ENCODE data around the gene COPE. TPM values are rescaled to one million over a fixed set of nuclear protein-coding genes. Genes with fewer than 3 reads are reported as not detected.

Gene COPE
- total RNA-seq, 4 donors from 2014 or later: 112 to 223 (median 208) TPM

DNA sequence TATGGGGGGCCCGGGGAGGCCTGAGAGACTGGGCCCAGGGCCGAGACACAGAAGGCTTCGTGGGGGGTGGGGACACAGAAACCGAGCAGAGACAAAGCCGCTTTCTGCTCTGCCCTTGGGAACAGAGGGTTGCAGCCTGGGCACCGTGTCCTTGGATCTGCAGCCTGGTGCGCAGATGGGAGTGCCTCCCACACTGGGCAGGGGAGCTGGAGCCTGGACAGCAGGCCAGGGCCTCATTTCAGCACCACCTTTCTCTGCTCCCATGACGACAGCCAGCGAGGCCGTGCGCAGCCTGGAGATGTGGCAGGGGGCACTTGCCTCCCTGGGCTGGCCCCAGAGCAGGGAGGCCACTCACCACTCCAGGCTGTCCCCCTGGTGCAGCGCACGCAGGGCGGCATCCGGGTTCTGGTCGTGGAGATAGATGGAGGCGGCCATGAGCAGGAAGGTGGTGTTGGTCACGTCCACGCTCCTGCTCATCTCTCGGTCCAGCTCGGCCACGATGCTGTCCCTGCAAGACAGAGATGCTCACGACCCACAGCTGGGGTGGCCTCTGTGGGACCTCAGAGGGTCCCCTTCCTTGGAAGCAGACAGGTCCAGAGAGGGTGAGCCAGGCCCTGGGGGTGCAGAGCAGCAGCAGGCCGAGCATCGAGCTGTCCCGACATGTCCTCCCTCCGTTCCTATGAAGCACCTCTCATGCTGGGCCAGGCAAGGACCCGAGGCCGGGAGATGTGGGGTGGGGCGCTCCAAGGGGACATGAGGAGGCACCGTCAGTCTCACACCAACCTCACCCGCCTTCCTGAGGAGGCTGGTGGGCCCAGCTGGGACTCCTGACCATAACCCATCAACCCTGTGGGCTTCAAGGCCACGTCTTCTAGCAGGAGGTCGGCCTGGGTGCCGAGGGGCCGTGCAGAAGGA, 12.3 kb downstream of the COPE start:
- H3K36me3 ChIP-seq: peaks cover 81% of the 10 kb centered on the region
- no peaks in the 10 kb centered on the region for H3K27me3 ChIP-seq
- H3K4me1 ChIP-seq: no peaks in the 10 kb centered on the region
- DNase-seq (ENCODE audit: low spot score in 2 of 2): peak in 1 of 2 donors; percentile 58
- H3K9me3 ChIP-seq: no peaks in the 10 kb centered on the region
- no peak overlapping the region for H3K27ac ChIP-seq
- TF ChIP-seq EP300 (IDR thresholded peaks at IDR 0.05): no peak
- TF ChIP-seq POLR2AphosphoS5 (IDR thresholded peaks at IDR 0.05): no peak
- no peak for TF ChIP-seq CTCF (IDR thresholded peaks at IDR 0.05)
- TF ChIP-seq POLR2A (IDR thresholded peaks at IDR 0.05): no peak
- no peak overlapping the region for H3K4me3 ChIP-seq
- 95% methylated on average over 19 of the region's 36 CpGs for WGBS

DNA sequence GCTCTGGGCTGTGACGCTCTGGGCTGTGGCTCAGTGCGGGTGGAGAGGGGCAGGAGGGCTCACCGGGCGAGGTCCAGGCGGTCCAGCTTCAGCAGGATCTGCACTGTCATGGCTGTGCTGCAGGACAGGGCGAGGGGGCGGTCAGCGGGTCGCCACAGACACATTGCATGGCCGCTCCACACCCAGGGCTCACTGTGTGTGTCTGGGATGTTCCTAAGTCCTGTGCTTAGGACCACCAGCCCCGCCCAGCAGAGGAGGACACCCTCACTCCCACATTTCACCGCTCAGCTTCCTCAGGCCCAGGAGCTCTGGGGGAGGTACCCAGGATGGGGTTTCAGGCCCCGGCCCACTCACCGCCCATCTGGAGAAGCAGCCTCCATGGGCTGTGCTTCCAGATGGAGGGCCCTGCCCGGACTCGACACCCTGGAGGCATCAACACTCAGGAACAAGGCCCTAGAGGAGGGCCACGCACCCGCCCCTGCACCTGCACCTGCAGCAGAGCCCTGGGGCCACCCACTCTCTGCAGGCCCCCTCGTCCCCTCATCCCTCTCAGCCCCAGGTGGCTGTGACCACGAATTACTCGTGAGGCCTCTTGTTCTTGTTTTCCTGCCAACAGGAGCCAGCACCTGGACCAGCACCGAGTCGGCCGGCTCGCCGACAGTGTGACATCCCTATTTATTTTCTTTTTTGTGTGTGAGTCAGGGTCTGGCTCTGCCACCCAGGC, 13.5 kb downstream of the COPE start:
- Histone ChIP-seq H3K4me1 (no peaks in the 10 kb centered on the region), H3K36me3 (peaks cover 86% of the 10 kb centered on the region), H3K9me3 (no peaks in the 10 kb centered on the region)

GRCh38 chr19:18905058-18905456, 14.1 kb downstream of the COPE start:
- 82% methylated on average over 7 of the region's 8 CpGs for WGBS
- Histone ChIP-seq H3K27ac (no peak overlapping the region), H3K4me1 (no peaks in the 10 kb centered on the region), H3K36me3 (peaks cover 86% of the 10 kb centered on the region), H3K27me3 (no peaks in the 10 kb centered on the region), H3K9me3 (no peaks in the 10 kb centered on the region), H3K4me3 (no peak overlapping the region)
- DNase-seq (ENCODE audit: low spot score in 2 of 2): no peak
- TF ChIP-seq POLR2A (IDR thresholded peaks at IDR 0.05): no peak
- TF ChIP-seq CTCF (IDR thresholded peaks at IDR 0.05): no peak
- TF ChIP-seq EP300 (IDR thresholded peaks at IDR 0.05): no peak
- no peak for TF ChIP-seq POLR2AphosphoS5 (IDR thresholded peaks at IDR 0.05)

More for the DNA sequence above, 13.5 kb downstream of the COPE start:
- peak in 1 of 2 donors; percentile 57 for DNase-seq (ENCODE audit: low spot score in 2 of 2)
- WGBS: 85% methylated on average over 21 of the region's 26 CpGs
- no peak overlapping the region for H3K4me3 ChIP-seq
- no peaks in the 10 kb centered on the region for H3K27me3 ChIP-seq
- no peak overlapping the region for H3K27ac ChIP-seq
- TF ChIP-seq EP300 (IDR thresholded peaks at IDR 0.05) (no peak), CTCF (IDR thresholded peaks at IDR 0.05) (no peak), POLR2A (IDR thresholded peaks at IDR 0.05) (no peak), POLR2AphosphoS5 (IDR thresholded peaks at IDR 0.05) (no peak)

- H3K27me3 ChIP-seq: no peaks in the 10 kb centered on the region
- peak in 1 of 2 donors; percentile 53 for DNase-seq (ENCODE audit: low spot score in 2 of 2)
- peaks cover 87% of the 10 kb centered on the region for H3K36me3 ChIP-seq
- no CpG with 5 or more reads among the region's 25 CpGs for WGBS
- no peak overlapping the region for H3K4me3 ChIP-seq
- TF ChIP-seq POLR2A (IDR thresholded peaks at IDR 0.05) (no peak), CTCF (IDR thresholded peaks at IDR 0.05) (no peak)
- H3K27ac ChIP-seq: no peak overlapping the region
- no peaks in the 10 kb centered on the region for H3K4me1 ChIP-seq
- H3K9me3 ChIP-seq: no peaks in the 10 kb centered on the region
Measured at GRCh38 chr19:18904334-18905057, 14.7 kb downstream of the COPE start.

Measured in suprapubic skin (tissue), 4 donors.